Stimulated activated CD4-positive, alpha-beta T cell treated with anti-CD3 and anti-CD28 coated beads, Interleukin-2, amount 100 ng/mL, for 24 hours (primary cell): ENCODE data around the gene STK4.

Experiments
- DNase-seq, 2 donors: peaks; one replicate each; pipeline ENCODE4 v3.0.0-alpha.2; 2020

Gene STK4

DNA sequence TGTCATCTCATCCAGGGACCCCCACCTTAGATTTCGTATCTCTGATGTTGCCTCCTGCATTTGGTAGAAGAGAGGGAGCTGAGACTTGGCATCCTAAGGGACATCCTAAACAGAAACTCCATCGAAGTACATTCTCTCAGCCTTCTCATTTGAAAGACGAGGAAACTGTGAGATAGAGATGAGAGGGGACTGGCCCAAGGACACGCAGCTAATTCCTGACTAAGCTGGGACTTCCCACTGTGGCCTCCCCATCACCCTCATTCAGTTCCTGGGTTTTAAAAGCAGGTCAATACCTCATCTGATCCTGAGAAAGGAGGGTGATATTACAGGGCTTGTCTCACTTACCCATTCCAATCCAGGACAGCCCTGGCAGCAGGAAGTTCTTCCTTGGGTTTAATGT, 149.5 kb downstream of the STK4 start:
- DNase-seq, result no peak

GRCh38 chr20:45117581-45117980, 151.3 kb downstream of the STK4 start:
- no peak for DNase-seq

DNA sequence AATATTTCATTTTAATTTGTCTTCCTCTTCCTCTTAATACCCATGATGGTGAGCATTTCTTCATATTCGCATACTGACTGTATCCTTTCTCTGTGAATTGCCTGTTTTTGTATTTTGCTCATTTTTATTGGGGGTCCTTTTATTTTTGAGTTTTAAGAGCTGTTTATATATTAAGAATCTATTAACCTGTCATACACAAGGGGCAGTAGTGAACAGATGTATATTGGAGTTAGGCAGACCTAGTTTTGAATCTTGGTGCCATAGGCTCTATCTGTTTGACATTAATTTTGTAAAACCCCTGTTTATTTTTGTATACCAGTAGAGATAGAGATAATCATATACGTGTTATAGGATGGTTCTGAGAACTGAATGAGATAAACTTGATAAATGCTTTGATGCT, 151.7 kb downstream of the STK4 start:
- DNase-seq, result no peak

DNA sequence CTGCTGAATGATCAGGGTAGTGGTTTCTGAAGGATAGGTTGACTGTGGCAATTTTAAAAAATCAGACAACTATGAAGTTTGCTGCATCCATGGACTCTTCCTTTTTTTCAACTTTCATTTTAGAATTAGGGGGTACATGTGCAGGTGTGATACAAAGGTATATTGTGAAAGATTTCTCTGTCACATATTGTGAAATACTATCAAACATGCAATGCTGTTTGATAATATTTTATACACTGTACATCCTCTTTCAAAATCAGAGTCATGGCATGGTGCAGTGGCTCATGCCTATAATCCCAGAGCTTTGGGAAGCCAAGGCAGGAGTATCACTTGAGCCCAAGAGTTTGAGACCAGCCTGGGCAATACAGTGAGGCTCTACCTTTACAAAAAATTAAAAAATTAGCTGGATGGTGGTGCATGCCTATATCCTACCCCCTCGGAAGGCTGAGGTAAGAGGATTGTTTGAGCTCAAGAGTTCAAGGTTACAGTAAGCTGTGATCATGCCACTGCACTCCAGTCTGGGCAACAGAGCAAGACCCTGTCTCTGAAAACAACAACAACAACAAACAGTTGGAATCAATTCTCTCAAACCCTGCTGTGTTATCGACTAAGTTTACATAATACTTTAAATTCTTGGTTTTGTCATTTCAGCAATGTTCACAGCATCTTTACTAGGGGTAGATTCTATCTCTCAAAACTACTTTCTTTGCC, 153.4 kb downstream of the STK4 start:
- no peak for DNase-seq

DNA sequence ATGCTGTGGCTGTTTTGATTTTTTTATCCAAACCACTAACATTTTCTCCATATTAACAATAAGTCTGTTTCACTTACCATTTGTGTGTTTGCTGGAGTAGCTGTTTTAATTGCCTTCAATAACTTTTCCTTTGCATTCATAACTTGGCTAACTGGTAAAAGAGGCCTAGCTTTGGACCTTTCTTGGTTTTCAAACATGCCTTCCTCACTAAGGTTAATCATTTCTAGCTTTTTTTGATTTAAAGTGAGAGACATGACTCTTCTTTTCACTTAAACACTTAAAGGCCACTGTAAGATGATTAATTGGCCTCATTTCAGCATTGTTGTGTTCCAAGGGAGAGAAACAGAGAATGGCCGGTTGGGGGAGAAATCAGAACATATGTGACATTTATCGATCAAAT, 155.1 kb downstream of the STK4 start:
- no peak for DNase-seq

DNA sequence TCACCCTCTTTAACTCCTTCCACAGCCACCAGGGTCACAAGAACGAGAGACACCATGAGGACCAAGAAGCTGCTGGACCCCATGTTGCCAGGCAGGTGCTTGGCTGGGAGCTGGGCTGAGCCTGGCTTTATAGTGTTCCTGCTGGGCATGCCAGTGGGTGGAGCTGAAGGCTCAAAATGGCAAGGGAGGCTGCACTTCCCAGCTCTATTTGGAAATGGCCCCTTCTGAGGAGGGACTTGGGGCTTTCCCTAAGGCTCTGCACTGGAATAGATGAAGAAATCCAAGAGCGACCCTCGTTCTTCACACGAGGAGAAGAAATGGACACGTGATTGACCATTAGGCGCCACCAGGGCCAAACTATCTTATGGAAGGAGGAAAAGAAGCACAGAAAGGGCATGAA, 158.1 kb downstream of the STK4 start, which contains the start of gene WFDC12:
TSS of gene WFDC12 (minus strand) at position 101 of the 400 bp plus-strand sequence. CDS start at position 83, 18 bp downstream.
- no peak for DNase-seq

GRCh38 chr20:45128099-45128498, 161.8 kb downstream of the STK4 start:
- DNase-seq, result no peak
